Measurements from ENCODE around the gene ARHGAP44. TPM values are rescaled to one million over a fixed set of nuclear protein-coding genes. Genes with fewer than 3 reads are reported as not detected.
A peak's percentile ranks its signal among the peaks of the same experiment; 100 is the strongest.

ARHGAP44 gene
- total RNA-seq, 1 experiment from 2014 or later, result 9.9 TPM

- Histone ChIP-seq H2BK20ac (ENCODE audit: low read depth, low read length, poor library complexity, severe bottlenecking) (no peak overlapping the region), H2BK120ac (ENCODE audit: low read depth, low read length, poor library complexity, severe bottlenecking) (no peak overlapping the region), H3K4me2 (ENCODE audit: insufficient read depth, insufficient read length, low read length) (no peak overlapping the region), H3K23me2 (ENCODE audit: insufficient read length, low read depth, low read length, poor library complexity, severe bottlenecking) (peaks cover 2% of the 10 kb centered on the region), H4K20me1 (ENCODE audit: control insufficient read depth, insufficient read depth, insufficient read length) (no peaks in the 10 kb centered on the region), H2BK15ac (ENCODE audit: low read depth, low read length) (no peak overlapping the region), H3K56ac (ENCODE audit: insufficient read length, low read depth, low read length) (no peak overlapping the region), H4K91ac (ENCODE audit: insufficient read length, low read depth, low read length) (no peak overlapping the region), H3K18ac (ENCODE audit: insufficient read length, low read depth, low read length) (no peak overlapping the region), H3K9me3 (ENCODE audit: control insufficient read depth, low read depth, low read length) (no peaks in the 10 kb centered on the region), H2BK12ac (ENCODE audit: insufficient read length, low read depth, low read length) (no peak overlapping the region), H3K4me1 (ENCODE audit: insufficient read depth, low read length) (no peaks in the 10 kb centered on the region; the same call in 1 of the 2 replicates), H3K14ac (ENCODE audit: insufficient read depth, low read length) (no peak overlapping the region), H4K8ac (replicated peaks; ENCODE audit: insufficient read length, low read depth, low read length) (no peak overlapping the region), H2AFZ (ENCODE audit: low read length) (no peak overlapping the region), H2BK5ac (ENCODE audit: insufficient read length, low read length) (no peak overlapping the region), H3K27me3 (ENCODE audit: insufficient read depth, low read length) (no peaks in the 10 kb centered on the region), H3K27ac (ENCODE audit: insufficient read length, low read depth, low read length) (no peak overlapping the region), H3K9ac (ENCODE audit: extremely low read depth, insufficient read length, low read length) (no peak overlapping the region), H3K79me1 (ENCODE audit: insufficient read depth, low read depth, low read length, poor library complexity, severe bottlenecking) (no peaks in the 10 kb centered on the region), H3K79me2 (ENCODE audit: insufficient read depth, low read length) (no peaks in the 10 kb centered on the region), H2AK5ac (ENCODE audit: insufficient read length, low read length) (no peak overlapping the region), H3T11ph (ENCODE audit: low read length) (no peak overlapping the region), H3K23ac (ENCODE audit: insufficient read length, low read depth, low read length) (no peak overlapping the region), H3K4ac (ENCODE audit: low read depth, low read length) (no peak overlapping the region), H4K5ac (ENCODE audit: insufficient read length, low read depth, low read length) (no peak overlapping the region)
- no peaks in the 10 kb centered on the region for H3K36me3 Mint-ChIP-seq (ENCODE audit: insufficient read depth in 1 of 3, low read depth in 3 of 3)
- H3K27me3 Mint-ChIP-seq (ENCODE audit: low read depth), result no peaks in the 10 kb centered on the region
- no peak for TF ChIP-seq CTCF (conservative IDR thresholded peaks at IDR 0.05)
- peaks cover 9 to 13% of the 10 kb centered on the region in 2 experiments for H3K4me1 Mint-ChIP-seq
- H3K9me3 Mint-ChIP-seq, result no peaks in the 10 kb centered on the region; a peak in 2 of 5 replicates
- no CpG with 5 or more reads among the region's 3 CpGs for WGBS (ENCODE audit: extremely low coverage, insufficient read length, low lambda C conversion rate)
- DNase-seq, result peak; percentile 7
- no peak overlapping the region for H3K27ac Mint-ChIP-seq
- H3K4me3 Mint-ChIP-seq, result no peak overlapping the region
These were observed 46.3 kb upstream of the ARHGAP44 start for GRCh38 chr17:12743046-12743445.
